Activated CD8-positive, alpha-beta T cell treated with anti-CD3 and anti-CD28 coated beads for 36 hours (primary cell): ENCODE results near the gene CD27. TPM values are rescaled to one million over a fixed set of nuclear protein-coding genes. Genes with fewer than 3 reads are reported as not detected.
"Not testable (repeated sequence)": the region's sequence is repeated elsewhere in the genome, so short reads cannot be mapped to it uniquely, and the experiment has no call there.

Experiments used
- ATAC-seq: fragments of 200-7000 bp; cut with Tn5 transposase; one replicate; pipeline ENCODE4 v1.10.0; 2021; ENCODE audit warnings: mild to moderate bottlenecking, moderate library complexity
- CTCF ChIA-PET: fragments of 350-600 bp; sonication (Branson Sonifier 250); formaldehyde crosslinking; loops from one replicate; lab custom pipeline; 2021; ENCODE audit warnings: antibody characterized with exemption; lab: Charles Lee
- POLR2A ChIA-PET: fragments of 350-600 bp; sonication (Branson Sonifier 250); formaldehyde crosslinking; loops from one replicate; lab custom pipeline; 2021; ENCODE audit warnings: antibody characterized with exemption; lab: Charles Lee
- DNase-seq: peaks from one replicate; pipeline ENCODE4 v3.0.0-alpha.2; 2020
- H3K27ac Mint-ChIP-seq: one replicate; pipeline ENCODE4 v1.8.0; 2021; ENCODE audit warnings: mild to moderate bottlenecking, mixed read lengths
- H3K27me3 Mint-ChIP-seq: one replicate; pipeline ENCODE4 v1.8.0; 2021; ENCODE audit warnings: mixed read lengths
- H3K36me3 Mint-ChIP-seq: one replicate; pipeline ENCODE4 v1.8.0; 2021; ENCODE audit warnings: low read depth, mixed read lengths
- H3K4me1 Mint-ChIP-seq: one replicate; pipeline ENCODE4 v1.8.0; 2021; ENCODE audit warnings: low read depth, mixed read lengths
- H3K4me3 Mint-ChIP-seq: one replicate; pipeline ENCODE4 v1.8.0; 2021; ENCODE audit warnings: mild to moderate bottlenecking, moderate library complexity, mixed read lengths
- H3K9me3 Mint-ChIP-seq: one replicate; pipeline ENCODE4 v1.8.0; 2021; ENCODE audit warnings: mixed read lengths
- CTCF ChIP-seq: fragments of 200-600 bp; IDR thresholded peaks from one replicate; pipeline ENCODE4 v1.8.0; 2022; ENCODE audit warnings: antibody characterized with exemption, mild to moderate bottlenecking
- intact Hi-C: fragments of 100-400 bp; cut with micrococcal nuclease; formaldehyde crosslinking; loops from one replicate; pipeline ENCODE4 v1.10.0; 2022
- total RNA-seq, 2 experiments: library from RNA; stranded (reverse); gene quantifications; one replicate each; pipeline ENCODE4 v1.2.3, GENCODE V29; 2021

The CD27 gene
- total RNA-seq, 2 experiments from 2014 or later, result 160 to 164 TPM

- Mint-ChIP-seq H3K4me3 (no peak overlapping the region), H3K4me1 (peaks cover 26% of the 10 kb centered on the region), H3K36me3 (peaks cover 26% of the 10 kb centered on the region), H3K9me3 (no peaks in the 10 kb centered on the region), H3K27me3 (no peaks in the 10 kb centered on the region), H3K27ac (no peak overlapping the region)
- ChIA-PET CTCF (interaction anchor here (1.3 to 5.9 kb wide), 2 partner anchors 19 to 48 kb away, joined by 3 to 56 read pairs; no protein-coding TSS in a partner anchor), POLR2A (interaction anchor here (0.6 to 6.7 kb wide), 4 partner anchors 20 to 56 kb away, joined by 3 to 110 read pairs (median 12); partner anchors contain the start of genes CD27, MRPL51 and TAPBPL)
- DNase-seq, result no peak
- ATAC-seq, result no peak
- intact Hi-C loops, result no loop called here
- TF ChIP-seq CTCF, result no peak
These were observed 27.7 kb downstream of the CD27 start for GRCh38 chr12:6472491-6472890.

GRCh38 chr12:6475233-6475975, 30.6 kb downstream of the CD27 start:
- H3K27ac Mint-ChIP-seq, H3K27me3 Mint-ChIP-seq, DNase-seq, H3K36me3 Mint-ChIP-seq, ATAC-seq, intact Hi-C loops, H3K4me3 Mint-ChIP-seq, POLR2A ChIA-PET, H3K9me3 Mint-ChIP-seq: not testable (repeated sequence)
- CTCF ChIA-PET, result interaction anchor here (1.3 kb wide), 1 partner anchor 10 kb away, joined by 3 read pairs; no protein-coding TSS in a partner anchor
- peaks cover 12% of the 10 kb centered on the region for H3K4me1 Mint-ChIP-seq

GRCh38 chr12:6476489-6476888, 31.7 kb downstream of the CD27 start:
- POLR2A ChIA-PET, result no interaction called here
- Mint-ChIP-seq H3K4me1 (peaks cover 6% of the 10 kb centered on the region), H3K9me3 (no peaks in the 10 kb centered on the region), H3K4me3 (no peak overlapping the region), H3K36me3 (no peaks in the 10 kb centered on the region), H3K27ac (no peak overlapping the region), H3K27me3 (no peaks in the 10 kb centered on the region)
- CTCF ChIA-PET, result no interaction called here
- TF ChIP-seq CTCF, result no peak
- DNase-seq (no peak), ATAC-seq (no peak)
- intact Hi-C loops, result no loop called here

- H3K4me3 Mint-ChIP-seq, intact Hi-C loops, H3K27ac Mint-ChIP-seq, DNase-seq, ATAC-seq, H3K36me3 Mint-ChIP-seq, H3K9me3 Mint-ChIP-seq, H3K4me1 Mint-ChIP-seq, H3K27me3 Mint-ChIP-seq: not testable (repeated sequence)
- CTCF ChIA-PET, result interaction anchor here (1.5 to 1.6 kb wide), 2 partner anchors 9 to 61 kb away, joined by 3 to 4 read pairs; no protein-coding TSS in a partner anchor
- POLR2A ChIA-PET, result interaction anchor here (1.4 kb wide), 1 partner anchor 9 kb away, joined by 5 read pairs; no protein-coding TSS in a partner anchor
These were observed 33.0 kb downstream of the CD27 start for GRCh38 chr12:6477601-6478377.

- H3K4me3 Mint-ChIP-seq, result no peak overlapping the region
- H3K4me1 Mint-ChIP-seq, result no peaks in the 10 kb centered on the region
- POLR2A ChIA-PET, result interaction anchor here (0.8 to 1.4 kb wide), 2 partner anchors 8 to 14 kb away, joined by 3 to 5 read pairs; no protein-coding TSS in a partner anchor
- H3K27me3 Mint-ChIP-seq, result no peaks in the 10 kb centered on the region
- H3K36me3 Mint-ChIP-seq, result no peaks in the 10 kb centered on the region
- no peak for DNase-seq
- CTCF ChIA-PET, result interaction anchor here (0.9 to 1.6 kb wide), 3 partner anchors 9 to 61 kb away, joined by 3 to 4 read pairs (median 3); no protein-coding TSS in a partner anchor
- no peak overlapping the region for H3K27ac Mint-ChIP-seq
- intact Hi-C loops, result no loop called here
- TF ChIP-seq CTCF, result no peak
- no peaks in the 10 kb centered on the region for H3K9me3 Mint-ChIP-seq
- ATAC-seq, result no peak
These were observed 33.7 kb downstream of the CD27 start for GRCh38 chr12:6478416-6478815.
